Measurements from ENCODE around the gene NUFIP1. TPM values are rescaled to one million over a fixed set of nuclear protein-coding genes. Genes with fewer than 3 reads are reported as not detected.

Gene NUFIP1
- total RNA-seq, 1 experiment from 2014 or later: 12.2 TPM

GRCh38 chr13:44904967-44905366, 84.3 kb downstream of the NUFIP1 start:
- no peak overlapping the region for H3K9ac ChIP-seq (ENCODE audit: low read length)
- H3K36me3 ChIP-seq (ENCODE audit: control insufficient read depth in 1 of 2, insufficient read depth in 2 of 2, low read length in 2 of 2): no peaks in the 10 kb centered on the region
- no peaks in the 10 kb centered on the region; the same call in 1 of the 2 replicates for H3K27me3 ChIP-seq (ENCODE audit: insufficient read depth, low read length)
- ChIA-PET CTCF (no interaction called here), POLR2A (no interaction called here), RAD21 (ENCODE audit: low non-redundant PET in 1 of 2, low total read pairs in 2 of 2, uncharacterized antibody in 2 of 2, unreplicated experiment in 2 of 2) (no interaction called here)
- H3K4me1 ChIP-seq (ENCODE audit: control insufficient read depth in 1 of 2, insufficient read depth in 2 of 2, low read length in 2 of 2): no peaks in the 10 kb centered on the region
- H3K27ac ChIP-seq (ENCODE audit: low read depth, low read length): no peak overlapping the region
- BruUV-seq (replicated peaks): no TSS peak
- H3K9me3 ChIP-seq (ENCODE audit: control insufficient read depth in 1 of 2, insufficient read depth in 1 of 2, low read depth in 1 of 2, low read length in 2 of 2): no peaks in the 10 kb centered on the region
- H3K4me2 ChIP-seq (ENCODE audit: low read length): no peak overlapping the region
- TF ChIP-seq JUND (IDR thresholded peaks at IDR 0.05) (no peak), TCF7L2 (IDR thresholded peaks at IDR 0.05; ENCODE audit: borderline replicate concordance, extremely low read depth, insufficient read depth, insufficient read length) (no peak), EZH2phosphoT487 (IDR thresholded peaks at IDR 0.05; ENCODE audit: borderline replicate concordance) (no peak), SP1 (IDR thresholded peaks at IDR 0.05; ENCODE audit: low read depth) (no peak), CEBPB (IDR thresholded peaks at IDR 0.05; ENCODE audit: low read depth) (no peak), RAD21 (IDR thresholded peaks at IDR 0.05; ENCODE audit: low read depth) (no peak), ATF3 (IDR thresholded peaks at IDR 0.05) (no peak)
- intact Hi-C loops (cut with micrococcal nuclease): no loop called here
- no peak overlapping the region for H2AFZ ChIP-seq (ENCODE audit: low read depth, low read length, poor library complexity, severe bottlenecking)
- no peaks in the 10 kb centered on the region for H3K9me2 ChIP-seq (ENCODE audit: insufficient read depth)
- H4K20me1 ChIP-seq (ENCODE audit: insufficient read depth): no peaks in the 10 kb centered on the region
- DNase-seq (ENCODE audit: low read depth, low spot score): no peak
- H3K79me2 ChIP-seq (ENCODE audit: insufficient read depth, low read length): no peaks in the 10 kb centered on the region
- ATAC-seq: no peak
- H3K4me3 ChIP-seq (replicated peaks in 1 of 2; ENCODE audit: low read depth in 1 of 2, low read length in 2 of 2): no peak overlapping the region

DNA sequence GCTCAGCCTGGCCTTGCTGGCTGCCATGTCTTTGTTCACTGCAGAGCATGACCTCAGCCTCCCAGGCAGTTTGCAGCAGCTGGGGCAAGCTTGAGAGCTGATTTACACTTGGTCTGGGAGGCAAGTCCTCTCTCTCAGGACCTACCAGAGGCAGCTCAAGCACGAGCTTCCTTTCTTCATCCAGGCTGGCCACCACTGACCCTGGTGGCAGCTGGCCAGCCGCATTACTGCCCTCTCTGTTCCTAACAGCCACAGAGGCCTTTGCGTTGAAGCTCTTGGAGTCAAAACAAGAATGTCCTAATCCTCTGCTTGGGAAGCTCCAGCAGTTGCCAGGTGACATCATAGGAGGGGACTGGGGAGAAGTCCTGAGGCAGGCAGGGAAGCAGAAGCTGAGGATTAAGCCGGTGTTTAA, 85.7 kb downstream of the NUFIP1 start:
- no TSS peak for BruUV-seq (replicated peaks)
- POLR2A ChIA-PET: no interaction called here
- H3K79me2 ChIP-seq (ENCODE audit: insufficient read depth, low read length): no peaks in the 10 kb centered on the region
- intact Hi-C loops (cut with micrococcal nuclease): loop anchor here (2.0 kb wide), 1 partner anchor 37 kb away; no protein-coding TSS in a partner anchor
- TF ChIP-seq YY1 (IDR thresholded peaks at IDR 0.05; ENCODE audit: extremely low read depth, insufficient replicate concordance, low read depth, low read length): no peak
- no peak for TF ChIP-seq ELF1 (IDR thresholded peaks at IDR 0.05; ENCODE audit: borderline replicate concordance, low read depth)
- no peak for TF ChIP-seq CEBPB (IDR thresholded peaks at IDR 0.05; ENCODE audit: low read depth)
- no peak for TF ChIP-seq RAD21 (IDR thresholded peaks at IDR 0.05; ENCODE audit: low read depth)
- no peak overlapping the region for H3K27ac ChIP-seq (ENCODE audit: low read depth, low read length)
- no peak overlapping the region for H3K4me3 ChIP-seq (replicated peaks in 1 of 2; ENCODE audit: low read depth in 1 of 2, low read length in 2 of 2)
- no peaks in the 10 kb centered on the region; the same call in 1 of the 2 replicates for H3K27me3 ChIP-seq (ENCODE audit: insufficient read depth, low read length)
- no peak overlapping the region for H2AFZ ChIP-seq (ENCODE audit: low read depth, low read length, poor library complexity, severe bottlenecking)
- CTCF ChIA-PET: no interaction called here
- no peaks in the 10 kb centered on the region for H3K4me1 ChIP-seq (ENCODE audit: control insufficient read depth in 1 of 2, insufficient read depth in 2 of 2, low read length in 2 of 2)
- ATAC-seq: no peak
- no peaks in the 10 kb centered on the region for H4K20me1 ChIP-seq (ENCODE audit: insufficient read depth)
- no peak overlapping the region for H3K4me2 ChIP-seq (ENCODE audit: low read length)
- no peak overlapping the region for H3K9ac ChIP-seq (ENCODE audit: low read length)
- no peaks in the 10 kb centered on the region for H3K9me3 ChIP-seq (ENCODE audit: control insufficient read depth in 1 of 2, insufficient read depth in 1 of 2, low read depth in 1 of 2, low read length in 2 of 2)
- RAD21 ChIA-PET (ENCODE audit: low non-redundant PET in 1 of 2, low total read pairs in 2 of 2, uncharacterized antibody in 2 of 2, unreplicated experiment in 2 of 2): no interaction called here
- DNase-seq (ENCODE audit: low read depth, low spot score): no peak
- H3K9me2 ChIP-seq (ENCODE audit: insufficient read depth): no peaks in the 10 kb centered on the region
- no peaks in the 10 kb centered on the region for H3K36me3 ChIP-seq (ENCODE audit: control insufficient read depth in 1 of 2, insufficient read depth in 2 of 2, low read length in 2 of 2)

Measured in HCT116 (cell line).